ENCODE measurements around the gene LCN6.

LCN6 gene

GRCh38 chr9:136700959-136701667 lies 47.2 kb downstream of the LCN6 start:
- peak overlapping the region; percentile 38 for H3K4me3 ChIP-seq (ENCODE audit: low read depth, low read length)
- TF ChIP-seq CTCF (IDR thresholded peaks at IDR 0.05; ENCODE audit: borderline replicate concordance, insufficient read depth, low read depth, low read length): no peak

- no peak overlapping the region for H3K4me3 ChIP-seq (ENCODE audit: low read depth, low read length)
- no peak for TF ChIP-seq CTCF (IDR thresholded peaks at IDR 0.05; ENCODE audit: borderline replicate concordance, insufficient read depth, low read depth, low read length)
Measured at GRCh38 chr9:136700304-136700703, 48.0 kb downstream of the LCN6 start.

DNA sequence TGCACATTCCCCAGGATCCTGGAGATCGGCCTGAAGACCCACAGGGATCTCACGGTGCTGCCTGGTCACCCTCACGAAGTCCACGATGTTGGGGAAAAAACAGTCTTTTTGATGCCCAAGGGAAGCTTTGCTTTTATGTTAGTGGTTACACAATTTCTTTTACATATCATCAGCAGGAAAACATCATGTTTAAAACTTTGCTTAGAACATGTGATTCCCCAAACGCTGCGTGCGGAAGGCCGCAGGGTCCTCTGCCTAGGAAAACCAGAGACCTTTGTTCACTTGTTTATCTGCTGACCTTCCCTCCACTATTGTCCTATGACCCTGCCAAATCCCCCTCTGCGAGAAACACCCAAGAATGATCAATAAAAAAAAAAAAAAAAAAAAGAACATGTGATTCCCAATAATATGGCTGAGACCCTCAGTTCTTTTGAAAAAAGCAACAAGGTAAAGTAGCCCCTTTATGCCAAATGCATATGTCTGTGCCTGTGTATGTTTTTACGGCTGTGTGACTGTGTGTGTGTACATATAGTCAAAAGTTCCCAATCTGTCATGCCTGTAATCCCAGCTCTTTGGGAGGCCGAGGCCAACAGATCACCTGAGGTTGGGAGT lies 49.6 kb downstream of the LCN6 start:
- no peak overlapping the region for H3K4me3 ChIP-seq (ENCODE audit: low read depth, low read length)
- no peak for TF ChIP-seq CTCF (IDR thresholded peaks at IDR 0.05; ENCODE audit: borderline replicate concordance, insufficient read depth, low read depth, low read length)

DNA sequence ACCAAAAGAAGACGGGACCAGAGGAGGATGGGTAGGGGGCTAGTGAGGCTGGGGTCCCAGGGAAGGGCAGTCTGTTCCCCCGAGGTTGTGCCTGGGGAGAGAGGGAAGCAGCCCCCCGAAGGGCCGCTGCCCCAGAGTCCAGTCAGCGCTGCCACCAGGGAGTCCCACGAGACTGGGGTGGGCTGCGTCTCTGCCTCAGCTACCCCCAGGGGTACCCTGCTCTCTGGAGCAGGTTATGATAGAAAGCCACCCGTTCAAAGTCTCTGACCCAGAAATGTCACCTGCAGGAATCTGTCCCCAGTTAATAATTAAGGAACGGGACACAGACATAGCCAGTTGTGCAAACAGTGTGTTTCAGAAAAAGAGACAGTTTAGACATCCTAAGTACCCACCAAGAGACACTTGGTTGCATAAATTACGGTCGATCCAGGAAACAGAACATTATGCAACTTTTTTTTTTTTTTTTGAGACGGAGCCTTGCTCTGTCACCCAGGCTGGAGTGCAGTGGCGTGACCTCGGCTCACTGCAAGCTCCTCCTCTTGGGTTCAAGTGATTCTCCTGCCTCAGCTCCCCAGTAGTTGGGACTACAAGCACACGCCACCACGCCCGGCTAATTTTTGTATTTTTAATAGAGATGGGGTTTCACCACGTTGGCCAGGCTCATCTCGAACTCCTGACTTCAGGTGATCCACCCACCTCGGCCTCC lies 50.4 kb downstream of the LCN6 start:
- no peak overlapping the region for H3K4me3 ChIP-seq (ENCODE audit: low read depth, low read length)
- no peak for TF ChIP-seq CTCF (IDR thresholded peaks at IDR 0.05; ENCODE audit: borderline replicate concordance, insufficient read depth, low read depth, low read length)

DNA sequence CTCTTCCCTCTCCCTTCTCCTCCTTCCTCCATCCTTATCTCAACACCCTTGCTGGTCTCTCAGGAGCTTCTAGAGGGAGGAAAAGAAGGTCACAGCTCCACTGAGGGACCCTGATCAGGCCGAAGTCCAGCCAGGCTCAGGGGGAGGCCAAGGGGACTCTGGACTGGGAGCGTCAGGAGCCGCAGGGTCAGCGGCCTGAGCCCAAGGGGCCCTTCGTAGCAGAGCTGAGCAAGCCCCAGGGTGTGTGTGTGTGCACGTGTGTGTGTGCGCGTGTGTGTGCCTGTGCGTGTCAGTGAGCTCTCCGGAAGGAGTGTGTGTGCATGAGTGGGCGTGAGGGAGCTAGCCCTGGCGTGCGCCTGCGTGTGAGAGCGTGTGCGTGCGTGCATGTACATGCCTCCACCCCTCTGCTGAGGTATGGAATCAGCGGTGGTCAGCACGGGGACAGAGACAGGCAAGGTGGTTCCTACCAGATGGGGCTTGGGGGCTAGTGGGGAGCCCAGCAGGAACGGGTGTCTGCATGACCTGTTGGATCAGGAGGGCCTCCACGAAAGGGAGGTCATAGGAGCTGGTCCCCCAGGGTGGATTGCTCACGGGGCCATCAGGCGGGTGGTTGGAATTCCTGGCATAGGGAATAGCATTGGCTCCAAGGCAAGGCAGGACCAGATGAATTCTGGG lies 51.0 kb downstream of the LCN6 start:
- no peak overlapping the region for H3K4me3 ChIP-seq (ENCODE audit: low read depth, low read length)
- TF ChIP-seq CTCF (IDR thresholded peaks at IDR 0.05; ENCODE audit: borderline replicate concordance, insufficient read depth, low read depth, low read length): no peak

DNA sequence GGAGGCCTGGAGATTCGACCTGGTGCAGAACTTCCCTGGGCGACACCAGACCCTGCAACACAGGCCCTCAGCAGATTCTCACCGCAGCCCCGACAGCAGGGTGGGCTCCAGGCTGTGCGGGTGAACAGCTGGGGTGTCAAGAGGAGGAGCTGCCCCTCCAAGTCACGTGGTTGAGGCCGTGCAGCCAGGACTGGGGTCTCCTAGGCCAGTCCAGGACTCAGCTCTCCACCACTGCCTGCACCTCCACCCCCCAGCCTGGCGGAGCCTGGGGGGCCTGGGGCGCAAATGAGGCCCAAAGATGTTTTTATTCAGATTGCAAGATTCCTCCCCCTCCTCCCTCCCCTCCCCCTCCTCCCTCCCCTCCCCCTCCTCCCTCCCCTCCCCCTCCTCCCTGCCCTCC lies 51.8 kb downstream of the LCN6 start:
- no peak overlapping the region for H3K4me3 ChIP-seq (ENCODE audit: low read depth, low read length)
- no peak for TF ChIP-seq CTCF (IDR thresholded peaks at IDR 0.05; ENCODE audit: borderline replicate concordance, insufficient read depth, low read depth, low read length)

Measured in GM12875 (cell line).